Measurements from ENCODE around the gene USP49.

Gene USP49

GRCh38 chr6:41805830-41806774 lies 89.1 kb downstream of the USP49 start:
- no peak for DNase-seq

DNA sequence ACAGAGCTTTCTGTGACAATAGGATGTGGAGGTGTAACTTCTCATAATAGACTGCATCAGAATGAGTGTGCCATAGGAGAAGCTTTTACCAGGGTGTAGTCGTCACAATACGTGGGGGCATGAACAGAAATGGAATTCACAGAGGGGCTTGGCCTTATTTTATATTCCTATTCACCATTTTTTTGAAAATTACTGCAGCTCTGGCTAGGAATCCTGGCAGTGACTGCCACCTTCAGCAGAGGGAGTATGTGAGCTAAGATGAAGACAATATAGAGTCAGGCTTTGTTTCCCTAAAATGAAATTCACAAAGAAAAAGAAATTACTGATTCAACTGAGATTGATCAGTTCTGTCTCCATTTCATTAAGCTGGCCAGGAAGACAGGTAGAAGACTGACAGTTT lies 93.8 kb downstream of the USP49 start:
- DNase-seq: no peak

DNA sequence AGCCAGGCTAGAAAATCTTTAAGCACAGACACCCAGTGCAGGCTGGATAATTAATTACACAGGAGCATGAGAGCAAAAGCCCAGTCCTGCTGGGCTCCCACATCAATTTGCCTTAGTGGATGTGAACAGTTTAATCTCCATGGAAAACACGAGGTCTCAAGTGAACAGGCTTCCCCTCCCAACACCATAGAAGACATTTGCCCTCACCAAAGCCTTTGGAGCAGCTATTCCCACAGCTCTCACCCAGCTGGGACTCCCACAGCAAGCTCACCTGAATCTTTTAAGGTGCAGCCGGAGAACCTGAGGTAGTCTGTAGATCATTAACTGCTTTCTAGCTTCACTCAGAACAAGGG lies 95.6 kb downstream of the USP49 start:
- DNase-seq: no peak

GRCh38 chr6:41798901-41799558 lies 96.1 kb downstream of the USP49 start:
- no peak for DNase-seq

- no peak for DNase-seq
These were observed 98.7 kb downstream of the USP49 start for GRCh38 chr6:41796474-41796873.

DNA sequence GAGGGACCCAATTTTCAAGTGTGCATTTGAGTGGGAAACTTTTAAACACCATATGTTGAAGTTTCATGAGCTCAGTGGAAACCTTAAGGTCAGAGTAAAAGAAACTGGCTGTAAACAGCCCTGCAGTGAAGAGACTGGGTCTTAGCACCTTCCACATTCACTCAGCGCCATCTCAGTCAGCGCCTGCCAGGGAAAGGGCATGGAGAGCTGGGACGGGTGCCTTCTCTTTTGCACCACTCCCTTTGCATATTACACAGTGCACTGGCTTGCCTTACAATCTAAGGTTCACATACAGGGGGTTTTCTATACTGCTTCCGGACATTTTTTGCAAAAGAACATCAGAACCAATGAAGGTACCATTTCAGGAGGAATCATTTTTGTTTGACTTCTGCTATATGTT lies 103.2 kb downstream of the USP49 start:
- no peak for DNase-seq

- no peak for DNase-seq
These were observed 103.9 kb downstream of the USP49 start for GRCh38 chr6:41791305-41791704.

GRCh38 chr6:41790045-41790444 lies 105.1 kb downstream of the USP49 start:
- no peak for DNase-seq

DNA sequence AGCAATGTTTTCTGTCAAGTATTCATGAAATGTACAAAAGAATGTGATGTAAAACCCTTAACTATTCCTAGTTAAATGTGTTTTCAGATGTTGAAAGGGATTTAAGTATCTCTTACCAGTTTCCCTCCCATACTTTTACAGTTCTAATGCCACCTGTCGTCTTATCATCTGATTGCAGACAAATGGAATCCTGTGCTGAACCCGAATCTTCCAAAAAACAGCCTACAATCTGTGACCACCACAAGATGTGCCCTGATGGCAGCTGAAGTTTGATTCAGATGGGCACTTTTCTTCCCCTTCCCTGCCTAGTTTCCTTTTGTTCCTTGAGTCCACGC lies 105.8 kb downstream of the USP49 start:
- no peak for DNase-seq

- DNase-seq: peak; percentile 89
These were observed 107.8 kb downstream of the USP49 start, which contains the start of gene TOMM6 for GRCh38 chr6:41787219-41787917. TOMM6 (plus strand) TSS chr6:41787694; CDS start chr6:41787698, 4 bp downstream.

- peak; percentile 82 for DNase-seq
These were observed 108.5 kb downstream of the USP49 start for GRCh38 chr6:41786451-41787218.

DNA sequence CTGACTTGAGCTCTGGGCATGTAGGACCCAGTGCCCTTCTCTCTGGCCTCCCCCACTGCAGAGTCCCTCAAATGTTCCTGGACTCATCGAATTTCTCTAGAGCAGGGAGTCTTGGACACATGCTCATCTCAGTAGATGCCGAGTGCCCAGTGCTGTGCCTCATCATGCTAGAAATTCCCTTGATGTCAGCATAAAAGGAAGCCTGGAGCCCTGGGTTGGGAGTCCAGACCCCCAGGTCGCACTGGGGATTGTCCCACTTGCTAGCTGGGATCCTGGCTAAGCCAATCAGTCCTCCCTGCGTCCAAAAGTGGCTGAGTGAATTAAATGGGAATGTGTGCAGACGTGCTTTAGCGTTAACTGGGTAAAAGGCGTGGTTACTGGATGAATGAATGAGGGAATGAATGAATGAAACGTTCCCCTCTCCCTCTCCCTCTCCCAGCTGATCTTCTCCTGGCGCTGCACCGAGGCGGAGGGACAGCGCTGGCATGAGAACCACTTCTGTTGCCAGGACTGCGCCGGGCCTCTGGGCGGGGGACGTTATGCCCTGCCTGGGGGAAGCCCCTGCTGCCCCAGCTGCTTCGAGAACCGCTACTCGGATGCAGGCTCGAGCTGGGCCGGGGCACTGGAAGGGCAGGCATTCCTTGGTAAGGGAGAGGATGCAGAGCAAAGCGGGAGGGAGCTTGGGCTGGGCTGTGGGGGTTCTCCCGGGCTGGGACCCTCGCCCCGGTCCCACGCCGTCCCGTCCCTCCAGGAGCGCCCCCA lies 109.3 kb downstream of the USP49 start:
- no peak for DNase-seq

- no peak for DNase-seq
These were observed 109.9 kb downstream of the USP49 start for GRCh38 chr6:41785254-41785653.

GRCh38 chr6:41784581-41785171 lies 110.5 kb downstream of the USP49 start:
- DNase-seq: no peak

- DNase-seq: no peak
These were observed 111.9 kb downstream of the USP49 start for GRCh38 chr6:41783106-41783780.

- no peak for DNase-seq
These were observed 113.8 kb downstream of the USP49 start for GRCh38 chr6:41781366-41781730.

GRCh38 chr6:41780551-41781365 lies 114.4 kb downstream of the USP49 start, which contains the start of gene PRICKLE4:
PRICKLE4 (plus strand) TSS chr6:41780782; CDS start chr6:41783474, 2,692 bp downstream.
- DNase-seq: no peak

GRCh38 chr6:41779788-41780550 lies 115.2 kb downstream of the USP49 start, which contains the start of gene FRS3:
FRS3 (minus strand) TSS chr6:41779900; CDS start chr6:41776987, 2,913 bp downstream.
- DNase-seq: peak; percentile 97

GRCh38 chr6:41779336-41779735 lies 115.8 kb downstream of the USP49 start:
- no peak for DNase-seq

Data from NK-92 treated with Interleukin-12 subunit alpha and Interleukin-12 subunit beta, amount 100 ng/mL, for 24 hours (cell line).